Measurements from ENCODE around the gene ASL.

- TF ChIP-seq CTCF (conservative IDR thresholded peaks at IDR 0.05 in 1 of 2, IDR thresholded peaks at IDR 0.05 in 1 of 2; ENCODE audit: extremely low read depth in 1 of 2, insufficient read depth in 1 of 2, low read depth in 1 of 2, low read length in 2 of 2): no peak
- no peak for TF ChIP-seq EZH2 (IDR thresholded peaks at IDR 0.05; ENCODE audit: borderline replicate concordance, low read length)
These were observed 24.6 kb upstream of the ASL start for GRCh38 chr7:66050990-66051448.

Measured in mammary epithelial cell (primary cell).